ENCODE measurements around the gene PDGFRB.

PDGFRB gene

DNA sequence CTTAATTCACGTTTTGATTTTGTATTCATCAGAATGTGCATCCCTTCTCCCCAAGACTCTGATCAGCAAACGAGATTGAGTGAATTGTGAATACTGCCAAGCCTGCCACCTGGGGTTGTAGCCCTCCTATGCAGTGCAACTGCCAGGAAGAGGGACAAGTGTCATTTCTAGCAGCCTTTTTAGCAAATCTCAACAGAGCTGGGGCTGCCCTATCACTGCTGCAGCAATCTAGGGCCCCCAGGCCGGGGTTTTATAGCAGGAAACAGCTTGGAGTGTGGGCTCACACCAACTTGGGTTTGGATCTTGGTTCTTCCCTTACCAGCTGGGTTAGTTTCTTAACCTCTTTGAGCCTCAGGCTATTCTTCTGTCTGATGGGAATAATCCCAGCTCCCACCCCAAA, 73.3 kb downstream of the PDGFRB start:
- no peak for DNase-seq (ENCODE audit: low read depth)

DNA sequence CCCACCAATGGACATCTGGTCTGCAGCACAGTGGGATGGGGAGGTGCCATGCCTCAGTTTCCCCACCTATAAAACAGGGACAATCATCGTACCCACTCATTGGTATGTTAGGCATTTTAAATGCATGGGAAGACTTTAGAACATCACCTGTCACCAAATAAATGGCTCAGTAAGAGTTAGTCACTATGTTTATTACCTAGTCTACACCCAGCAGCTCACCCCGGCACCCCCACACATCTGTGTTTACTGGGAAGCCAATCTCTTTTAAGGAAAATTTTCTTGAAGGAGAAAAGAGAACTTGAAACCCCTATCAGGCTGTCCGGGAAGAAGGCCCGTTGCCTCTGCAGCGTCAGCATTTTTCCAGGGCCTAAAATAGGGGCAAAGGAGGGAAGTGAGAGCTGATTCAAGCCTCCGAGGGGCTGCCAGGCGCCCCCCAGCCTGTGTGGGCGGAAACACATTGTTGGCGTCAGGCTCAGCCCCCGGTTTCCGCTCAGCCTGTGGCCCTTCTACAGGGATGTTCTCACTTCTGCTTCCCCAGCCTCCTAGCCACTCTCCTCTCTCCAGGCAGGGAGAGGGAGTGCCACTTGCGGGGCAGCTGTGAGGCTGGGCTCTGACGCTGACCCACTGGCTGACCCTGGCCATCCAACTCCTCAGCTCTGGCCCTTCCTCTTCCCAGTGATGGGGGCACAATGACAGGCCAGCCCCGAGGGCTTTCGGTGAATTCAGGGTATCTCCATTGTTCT, 73.9 kb downstream of the PDGFRB start:
- no peak for DNase-seq (ENCODE audit: low read depth)

DNA sequence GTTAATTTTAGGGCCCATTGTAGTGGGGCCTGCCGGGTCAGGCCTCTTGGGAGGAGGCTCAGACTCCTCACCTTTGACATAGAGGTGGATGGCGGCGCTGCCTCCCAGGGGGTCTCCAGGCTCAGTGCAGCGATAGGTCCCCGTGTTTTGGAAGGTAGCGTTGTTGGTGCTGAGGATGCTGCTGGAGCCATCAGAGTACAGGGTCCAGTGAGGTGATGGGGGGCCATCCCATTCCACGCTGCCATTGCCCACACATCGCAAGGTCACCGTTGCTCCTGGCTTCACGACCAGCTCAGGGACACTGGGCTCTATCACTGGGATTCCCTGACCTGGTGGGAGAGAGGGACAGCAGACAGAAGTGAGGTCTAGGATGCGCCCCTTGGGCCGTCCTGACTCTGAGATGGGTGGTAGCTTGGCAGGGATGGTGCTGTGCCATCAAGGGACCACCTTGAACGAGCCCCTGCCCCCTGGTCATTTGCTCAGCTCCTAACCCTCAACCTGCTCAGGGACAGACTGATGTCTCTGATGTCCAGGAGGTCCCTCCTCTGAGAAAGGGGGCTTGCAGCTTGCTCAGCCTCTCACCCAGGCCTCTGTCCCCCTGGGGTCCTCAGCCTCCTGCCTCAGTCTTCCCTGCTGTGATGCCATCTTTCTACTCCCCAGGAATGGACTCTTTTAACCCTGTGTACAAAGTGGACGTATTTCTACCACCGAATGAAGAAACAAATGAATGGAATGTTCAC, 74.8 kb downstream of the PDGFRB start:
- DNase-seq (ENCODE audit: low read depth): no peak

DNA sequence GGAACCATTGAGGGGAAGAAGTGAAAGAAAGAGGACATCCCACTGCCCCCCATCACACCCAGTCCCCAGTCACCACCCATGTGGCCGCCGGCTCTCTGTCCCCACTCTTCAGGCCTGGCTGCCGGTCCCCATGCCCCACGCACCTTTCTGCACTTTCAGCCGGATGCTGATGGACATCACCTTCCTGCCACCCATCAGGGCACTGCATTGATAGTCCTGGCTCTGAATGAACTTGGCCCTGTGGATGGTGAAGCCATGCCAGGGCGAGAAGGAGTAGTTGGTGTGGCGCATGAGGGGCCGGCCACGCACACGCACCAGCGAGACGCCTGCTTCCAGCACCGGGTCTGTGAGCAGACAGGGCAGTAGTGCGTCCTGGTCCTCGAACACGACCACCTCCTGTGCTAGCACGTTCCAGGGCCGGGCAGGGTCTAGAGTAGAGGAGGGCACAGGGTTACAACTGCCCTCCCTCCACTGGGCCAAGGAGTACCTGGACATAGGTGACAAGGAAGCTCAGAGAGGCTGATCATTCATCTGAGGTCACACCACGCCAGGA, 75.7 kb downstream of the PDGFRB start:
- no peak for DNase-seq (ENCODE audit: low read depth)

DNA sequence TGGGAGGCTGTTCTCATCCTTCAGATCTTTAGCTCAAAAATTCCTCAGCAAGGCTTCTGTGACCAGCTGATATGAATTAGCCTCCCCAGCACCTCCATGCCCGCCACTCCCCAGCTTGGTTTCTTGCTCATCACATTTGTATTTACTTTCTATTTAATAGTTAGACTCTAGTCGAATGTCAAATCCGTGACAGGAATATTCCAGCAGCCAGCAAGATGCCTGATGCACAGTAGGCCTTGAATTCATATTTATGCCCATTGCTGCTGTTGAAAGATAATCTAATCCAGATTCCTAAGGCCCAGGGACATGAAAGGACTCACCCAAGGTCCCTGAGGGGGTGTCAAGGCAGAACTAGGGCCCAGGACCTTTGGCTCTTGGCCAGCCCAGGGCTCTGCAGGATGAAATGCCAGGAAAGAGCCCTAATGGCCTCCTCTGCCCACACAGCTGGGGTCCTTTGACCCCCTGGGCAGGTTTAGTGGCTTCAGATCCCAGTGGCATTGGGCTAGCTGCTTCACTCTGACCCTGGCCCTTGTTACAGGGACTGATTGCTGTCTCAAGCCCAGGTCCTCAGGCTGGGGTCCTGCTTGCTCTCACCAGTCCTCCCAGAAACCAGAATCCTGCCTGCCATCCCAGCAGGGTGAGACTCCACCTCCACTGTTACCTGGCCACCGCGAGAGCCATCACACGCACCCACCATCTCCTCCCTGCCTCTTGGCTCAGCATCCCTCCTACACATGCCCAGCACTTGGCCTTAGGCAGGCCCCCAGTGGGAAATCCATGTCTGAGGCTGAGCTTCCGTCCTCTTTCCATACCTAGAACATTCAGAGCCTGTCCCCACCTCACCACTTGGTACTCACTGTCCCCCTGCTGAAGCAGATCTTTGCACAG, 76.6 kb downstream of the PDGFRB start:
- no peak for DNase-seq (ENCODE audit: low read depth)

DNA sequence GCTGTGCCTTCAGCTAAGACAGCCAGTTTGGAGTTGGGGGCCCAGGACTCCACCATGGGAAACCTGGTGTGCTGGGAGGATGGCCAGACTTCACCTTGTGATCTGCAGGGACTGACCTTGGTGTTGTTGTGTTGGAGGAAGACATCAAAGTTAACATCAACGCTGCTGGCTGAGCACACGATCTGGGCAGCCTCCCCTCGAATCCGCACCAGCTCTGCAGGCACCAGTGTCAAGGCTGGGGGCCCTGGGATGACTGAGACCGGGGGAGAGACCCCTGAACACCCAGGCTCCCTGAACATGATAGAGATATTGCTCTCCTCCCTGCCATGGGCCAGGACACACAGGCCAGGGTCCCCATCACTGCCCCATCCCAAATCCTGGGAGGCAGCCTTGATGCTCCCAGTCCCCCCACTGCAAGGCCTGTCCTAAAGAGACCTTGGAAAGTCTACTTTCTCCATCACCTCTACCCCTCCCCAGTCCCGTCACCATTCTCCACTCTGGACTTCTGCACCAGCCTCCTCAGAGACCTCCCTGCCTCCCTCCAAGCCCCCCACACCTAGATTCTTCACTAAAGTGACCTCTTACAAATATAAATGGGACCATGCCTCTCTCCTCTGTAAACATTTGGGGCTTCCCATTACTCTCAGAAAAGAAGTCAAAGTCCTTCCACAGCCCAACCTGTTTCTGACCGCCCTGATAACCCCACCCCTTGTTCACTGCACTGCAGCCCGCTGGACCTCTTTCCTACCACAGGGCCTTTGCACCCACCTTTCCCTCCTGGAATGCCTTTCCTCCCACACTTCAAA, 77.4 kb downstream of the PDGFRB start:
- no peak for DNase-seq (ENCODE audit: low read depth)

DNA sequence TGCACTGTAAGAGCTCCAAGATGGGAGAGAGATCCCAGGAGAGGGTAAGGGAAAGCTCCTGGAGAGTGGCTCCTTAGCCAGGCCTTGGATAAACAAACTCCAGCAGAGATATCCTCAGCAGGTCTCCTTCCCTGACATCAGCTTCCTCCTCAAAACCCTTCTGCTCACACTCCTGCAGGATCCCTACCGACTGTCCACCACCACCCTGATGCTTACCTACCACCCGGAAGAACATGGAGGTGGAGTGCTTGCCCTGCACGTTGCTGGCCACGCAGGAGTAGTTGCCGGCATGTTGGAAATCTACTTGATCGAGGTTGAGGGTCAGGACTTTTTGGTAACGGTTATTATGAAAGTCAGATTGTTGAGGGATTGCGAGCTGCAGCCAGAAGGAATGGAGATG, 78.6 kb downstream of the PDGFRB start:
- no peak for DNase-seq (ENCODE audit: low read depth)

DNA sequence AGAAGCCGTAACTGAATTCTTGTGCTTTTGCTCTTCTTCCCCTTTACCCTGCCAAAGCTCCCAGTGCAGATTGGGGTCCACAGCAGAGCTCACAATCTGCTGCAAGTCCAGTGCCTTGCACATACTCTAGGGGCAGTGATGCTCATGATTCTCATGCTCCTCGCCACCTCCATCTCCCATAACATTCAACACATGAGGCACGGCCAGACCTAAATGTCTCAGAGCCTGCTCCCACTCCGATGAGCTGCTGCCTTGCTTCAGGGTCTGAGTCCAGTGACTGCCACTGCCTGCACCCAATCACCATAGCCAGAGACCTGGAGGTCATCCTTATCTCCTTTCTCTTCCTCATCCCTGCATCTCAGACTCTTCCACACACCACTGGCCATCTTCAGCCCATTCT, 79.8 kb downstream of the PDGFRB start:
- no peak for DNase-seq (ENCODE audit: low read depth)

DNA sequence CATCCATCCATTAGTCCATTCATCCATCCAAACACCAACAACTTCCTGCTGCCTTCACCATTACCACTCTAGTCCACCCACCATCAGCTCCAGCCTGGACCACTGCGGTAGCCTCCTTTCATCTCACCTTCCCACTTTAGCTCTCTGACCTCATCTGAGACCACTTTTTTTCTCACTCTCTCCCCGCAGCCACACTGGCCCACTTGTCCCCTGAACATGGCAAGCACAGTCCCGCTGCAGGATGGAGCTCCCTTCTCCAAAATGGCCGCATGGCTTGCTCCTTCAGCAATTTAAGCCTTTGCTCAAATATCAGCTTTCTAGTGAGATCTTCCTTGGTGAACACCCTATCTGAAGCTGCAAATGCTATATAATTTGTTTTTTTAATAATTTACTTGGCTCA, 80.4 kb downstream of the PDGFRB start:
- no peak for DNase-seq (ENCODE audit: low read depth)

DNA sequence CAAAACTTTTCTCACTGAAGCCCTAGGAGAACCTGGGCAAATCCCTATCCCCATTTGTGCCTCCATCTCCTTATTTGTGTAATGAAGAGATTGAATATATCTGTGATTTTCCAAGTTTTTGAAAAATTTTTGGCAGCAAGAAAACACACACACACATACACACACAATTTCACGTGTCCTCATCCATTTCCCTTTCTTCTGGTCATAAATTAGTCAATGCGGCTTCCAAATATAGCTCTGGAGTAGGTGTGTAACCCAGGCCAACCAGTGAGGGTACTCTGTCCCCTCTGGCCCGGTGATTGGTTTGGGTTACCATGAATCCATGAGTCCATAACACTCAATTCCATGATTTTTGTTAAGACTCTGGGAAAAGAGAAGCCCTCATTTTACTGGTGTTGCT, 82.0 kb downstream of the PDGFRB start:
- DNase-seq (ENCODE audit: low read depth): no peak

DNA sequence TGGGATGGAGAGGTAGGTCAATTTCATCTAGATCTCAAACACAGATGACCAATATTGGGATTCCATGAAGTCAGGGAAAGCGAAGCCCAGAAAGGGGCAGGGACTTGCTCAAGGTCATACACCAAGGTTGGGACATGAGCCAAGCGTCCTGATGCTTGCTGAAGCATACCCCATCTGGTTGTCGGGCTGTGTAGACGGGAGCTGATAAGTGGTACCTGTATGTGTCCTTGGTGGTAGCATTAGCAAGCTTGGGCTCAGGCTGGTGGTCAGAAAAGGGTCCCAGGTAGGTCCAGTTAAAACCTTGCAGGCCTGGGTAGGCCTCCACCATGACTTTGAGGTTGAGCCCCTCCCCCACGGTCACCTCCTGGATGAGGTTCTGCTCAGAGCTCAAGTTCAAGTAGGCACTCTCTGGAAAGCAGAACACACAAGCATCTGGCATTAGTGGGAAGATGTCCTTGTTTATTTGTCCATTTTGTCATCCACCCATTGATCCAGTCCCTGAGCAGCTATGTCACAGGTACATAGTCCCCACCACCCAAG, 82.5 kb downstream of the PDGFRB start:
- no peak for DNase-seq (ENCODE audit: low read depth)

DNA sequence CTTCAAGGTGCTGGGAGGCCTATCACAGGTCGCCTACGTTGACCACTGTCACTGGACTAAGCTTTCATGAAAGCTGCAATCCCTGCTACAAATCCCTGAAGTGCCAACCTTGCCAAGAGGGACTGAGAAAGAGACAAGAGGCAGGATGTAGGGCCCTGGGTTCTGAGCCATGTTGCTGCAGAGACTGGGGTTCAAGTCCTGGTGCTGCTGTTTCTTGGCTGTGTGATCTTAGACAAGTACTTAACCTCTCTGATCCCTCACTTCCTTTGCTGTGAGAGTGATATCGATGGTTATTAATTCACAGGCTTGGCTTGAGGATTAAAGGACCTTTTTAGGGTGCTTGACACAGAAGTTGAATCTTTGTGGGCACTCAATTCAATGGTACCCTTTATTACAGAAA, 84.8 kb downstream of the PDGFRB start:
- no peak for DNase-seq (ENCODE audit: low read depth)

DNA sequence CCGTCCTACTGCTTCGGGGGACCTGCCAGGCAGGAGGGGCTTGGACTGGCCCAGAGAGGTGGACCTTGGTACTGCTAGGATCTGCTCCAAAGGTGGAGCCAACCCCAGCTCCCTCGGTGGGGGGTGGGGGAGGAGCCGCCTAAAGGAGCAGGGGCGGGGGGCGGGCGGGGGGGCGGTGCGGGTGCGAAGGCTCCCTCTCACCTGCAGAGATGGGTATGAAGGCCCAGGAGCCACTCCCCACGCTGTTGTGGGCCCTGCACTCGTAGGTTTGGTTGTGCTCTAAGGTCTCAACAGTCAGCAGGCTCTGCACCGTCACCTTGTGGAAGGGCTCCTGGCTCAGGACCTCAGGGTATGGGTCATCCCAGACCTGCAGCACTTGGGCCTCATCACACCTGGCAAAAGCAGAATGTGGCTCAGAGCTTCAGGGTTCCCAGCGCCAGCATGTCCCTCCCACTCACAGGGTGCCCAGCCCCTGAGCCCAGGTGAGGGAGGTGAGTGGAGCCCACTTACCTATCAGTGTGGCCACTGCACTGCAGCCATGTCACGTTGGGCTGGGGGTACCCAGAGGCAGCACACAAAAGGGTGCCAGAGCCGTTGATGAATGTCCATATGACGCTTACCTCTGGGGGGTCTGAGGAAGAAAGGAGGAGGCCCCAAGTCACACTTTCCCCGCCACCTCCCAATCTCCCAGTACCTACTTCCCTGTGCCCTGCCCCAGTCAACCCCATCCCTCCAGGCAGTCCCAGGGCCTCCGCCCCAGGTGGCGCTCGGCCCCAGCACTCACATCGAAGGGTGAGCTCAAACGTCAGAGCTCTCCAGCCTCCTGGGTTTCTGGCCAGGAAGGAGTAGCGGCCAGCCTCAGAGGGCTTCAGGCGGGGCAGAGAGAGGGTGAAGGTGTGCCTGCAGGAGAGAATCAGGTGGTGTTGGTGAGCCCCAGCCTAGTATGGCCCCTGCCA, 85.7 kb downstream of the PDGFRB start:
- no peak for DNase-seq (ENCODE audit: low read depth)

DNA sequence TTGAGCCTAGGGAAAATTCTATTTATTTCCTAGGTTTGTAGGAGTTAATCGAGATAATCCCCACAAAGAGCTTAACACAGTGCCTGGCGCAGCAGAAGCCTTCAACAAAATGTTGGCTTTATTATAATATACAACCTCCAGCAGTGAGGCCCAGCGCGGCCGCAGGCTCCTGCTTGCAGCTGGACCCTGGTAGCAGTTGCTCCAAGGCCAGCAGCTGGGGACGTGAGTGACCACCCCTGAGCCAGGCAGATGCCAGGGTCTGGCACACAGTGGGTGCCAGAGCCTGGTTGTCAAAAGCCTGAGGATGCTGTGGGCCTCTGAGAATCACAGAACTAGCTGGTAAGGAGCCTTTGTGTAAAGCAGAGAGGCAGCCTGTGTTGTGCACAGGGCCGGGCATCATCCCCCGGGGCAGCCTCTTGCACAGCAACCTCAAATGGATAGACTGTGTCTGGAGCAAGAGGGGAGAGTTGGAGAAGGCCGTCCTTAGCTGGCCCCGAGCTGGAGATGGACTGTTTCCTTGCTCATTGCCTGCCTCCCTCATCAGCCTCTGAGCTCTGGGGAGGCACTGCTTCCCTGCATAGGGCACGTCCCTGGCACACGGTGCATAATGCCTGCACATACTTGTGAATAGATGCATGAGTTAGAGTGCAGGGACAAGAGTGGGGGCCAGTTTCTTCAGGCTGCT, 86.5 kb downstream of the PDGFRB start:
- DNase-seq (ENCODE audit: low read depth): no peak

DNA sequence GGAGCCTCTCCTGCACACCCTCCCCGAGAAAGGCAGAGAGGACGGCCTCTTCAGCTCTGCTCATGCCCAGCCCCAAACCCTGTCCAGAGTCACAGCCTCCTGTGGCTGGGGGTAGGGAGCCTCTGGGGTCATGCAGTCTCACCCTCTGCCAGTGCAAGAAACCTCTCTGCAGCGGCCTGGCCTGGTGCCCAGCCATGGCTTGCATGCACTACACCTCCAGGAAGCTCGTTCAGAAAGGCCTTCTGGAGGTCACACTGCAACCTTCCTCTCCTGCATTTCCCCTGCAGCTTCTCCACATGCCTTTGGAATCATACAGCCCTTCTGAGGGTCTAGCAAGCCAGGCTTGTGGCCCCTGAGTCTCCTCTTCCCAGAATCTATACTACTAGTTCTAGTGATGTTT, 87.2 kb downstream of the PDGFRB start:
- DNase-seq (ENCODE audit: low read depth): no peak

DNA sequence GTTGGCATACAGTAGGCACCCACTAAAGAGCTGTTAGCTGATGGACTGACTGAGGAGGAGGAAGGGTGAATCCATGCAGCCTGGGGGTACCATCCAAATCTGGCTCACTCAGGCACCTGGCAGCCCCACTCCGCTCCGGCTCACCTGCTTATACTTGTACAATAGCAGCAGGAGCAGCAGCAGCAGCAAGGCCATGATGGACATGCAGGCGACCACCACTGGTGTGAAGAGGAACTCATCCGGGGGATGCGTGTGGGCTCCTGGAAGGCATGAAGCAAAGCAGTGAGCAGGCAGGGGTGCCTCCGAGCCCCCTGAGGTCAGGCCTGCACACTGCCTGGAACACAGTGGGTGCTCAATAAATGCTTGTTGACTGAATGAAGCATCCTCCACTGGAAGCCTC, 87.6 kb downstream of the PDGFRB start:
- DNase-seq (ENCODE audit: low read depth): no peak

DNA sequence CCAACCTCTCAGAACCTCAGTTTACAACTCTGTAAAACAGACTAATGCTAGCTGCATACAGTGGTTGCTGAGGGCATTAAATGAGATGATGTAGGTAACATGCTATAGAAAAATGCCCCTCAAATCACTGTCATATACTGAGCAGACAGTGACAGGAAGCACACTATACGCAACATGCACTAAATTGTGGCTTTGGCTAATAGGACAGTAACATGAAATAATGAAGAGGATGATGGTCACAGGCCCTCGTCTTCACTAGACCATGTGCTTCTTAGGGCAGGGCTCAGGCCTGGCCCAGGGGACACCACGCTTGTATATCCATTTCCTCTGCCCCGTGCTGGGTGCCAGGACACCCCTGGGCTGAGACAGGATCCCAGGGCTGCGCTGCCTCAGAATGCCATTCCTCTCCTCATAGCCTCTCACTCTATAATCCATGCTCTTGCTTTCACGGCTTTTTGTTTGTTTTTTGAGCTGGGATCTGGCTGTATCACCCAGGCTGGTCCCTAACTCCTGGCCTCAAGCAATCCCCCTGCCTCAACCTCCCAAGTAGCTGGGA, 88.2 kb downstream of the PDGFRB start:
- no peak for DNase-seq (ENCODE audit: low read depth)

DNA sequence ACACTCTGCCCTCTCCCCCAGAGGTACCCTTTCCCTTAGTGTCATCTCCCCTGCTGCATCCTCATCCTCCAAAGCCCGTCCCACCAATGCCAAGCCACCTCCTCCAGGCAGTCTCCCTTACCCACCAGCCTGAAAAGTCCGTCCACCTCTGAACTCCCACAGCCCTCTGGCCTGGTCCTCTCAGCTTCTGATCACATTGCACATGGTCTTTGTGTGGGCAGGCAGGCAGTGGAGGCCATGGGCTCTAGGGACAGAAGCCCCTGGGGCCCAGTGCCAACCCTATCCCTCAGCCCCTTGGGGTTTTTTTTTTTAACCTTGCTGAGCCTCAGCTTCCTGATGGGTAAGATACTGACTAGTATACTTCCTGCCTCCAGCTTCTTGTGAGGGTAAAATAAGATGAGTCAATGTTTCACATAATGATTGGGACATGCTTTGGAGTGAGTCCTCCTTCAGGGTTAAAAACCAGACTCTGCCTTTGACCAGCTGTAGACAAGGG, 88.7 kb downstream of the PDGFRB start:
- DNase-seq (ENCODE audit: low read depth): no peak

DNA sequence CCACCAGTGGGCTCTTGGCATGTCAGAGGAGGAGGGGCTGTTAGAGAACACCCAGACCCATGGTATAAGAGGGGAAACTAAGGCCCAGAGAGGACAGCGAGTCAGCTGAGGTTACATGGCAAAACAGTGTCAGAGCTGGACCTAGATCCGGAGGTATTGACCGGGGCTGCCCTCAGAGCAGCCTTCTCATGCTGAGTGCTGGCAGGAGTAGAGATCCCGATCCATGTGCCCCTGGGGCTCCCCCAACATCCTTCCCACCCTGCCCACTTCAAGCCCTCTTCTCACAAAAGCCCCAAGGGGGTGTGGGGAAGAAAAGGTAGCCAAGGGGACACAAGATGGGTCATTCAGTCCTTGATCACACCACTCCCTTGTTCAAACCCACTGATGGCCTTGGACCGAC, 89.2 kb downstream of the PDGFRB start:
- no peak for DNase-seq (ENCODE audit: low read depth)

All from stimulated activated CD8-positive, alpha-beta memory T cell treated with anti-CD3 and anti-CD28 coated beads, Interleukin-4, amount 100 ng/mL, for 24 hours (primary cell).